ENCODE data around the gene TXNRD1.

GRCh38 chr12:104321949-104322348 lies 106.4 kb downstream of the TXNRD1 start:
- TF ChIP-seq CTCF (IDR thresholded peaks at IDR 0.05; ENCODE audit: low read depth, low read length) (no peak), EZH2phosphoT487 (IDR thresholded peaks at IDR 0.05; ENCODE audit: low read depth) (no peak)

All from OCI-LY3 (cell line).